Measurements from ENCODE around the gene KIF26A.

DNA sequence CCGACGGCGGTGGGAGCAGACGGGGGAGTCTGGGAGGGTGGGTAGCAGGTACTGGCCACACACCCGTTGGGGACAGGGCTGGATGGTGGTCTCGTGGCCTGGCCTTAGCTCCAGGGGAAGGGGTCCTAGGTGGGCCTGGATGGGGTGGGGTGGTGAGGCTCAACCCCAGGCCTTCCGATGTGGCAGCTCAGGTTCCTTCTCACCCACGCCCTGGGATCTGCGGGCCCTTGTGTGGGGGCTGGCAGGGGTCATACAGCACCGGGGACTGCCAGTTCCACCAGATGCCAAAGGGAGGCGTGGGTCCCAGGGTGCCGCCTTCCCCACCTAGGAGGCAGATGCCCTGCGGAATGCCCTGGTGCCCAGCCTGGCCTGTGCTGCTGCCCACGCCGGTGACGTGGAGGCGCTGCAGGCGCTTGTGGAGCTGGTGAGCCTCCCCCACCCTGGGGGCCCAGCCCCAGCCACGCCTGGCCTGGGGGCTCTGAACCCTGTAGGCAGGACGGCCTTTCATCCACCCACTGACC is 31.9 kb upstream of the KIF26A start:
- TF ChIP-seq CTCF (IDR thresholded peaks at IDR 0.05; ENCODE audit: low read length) (no peak), EZH2 (IDR thresholded peaks at IDR 0.05; ENCODE audit: borderline replicate concordance, low read length) (no peak)

Data from OCI-LY1 (cell line).